GM12891 (cell line): ENCODE data around the gene PABPN1.

Source experiments
- DNase-seq: peaks from one replicate; pipeline ENCODE4 v3.0.0; 2011; ENCODE audit warnings: low spot score; ENCODE audit not compliant: insufficient read length
- FAIRE-seq: peaks from 2 replicates; lab custom pipeline; 2011; peaks lifted over from hg19 to GRCh38; lab: Jason Lieb, UNC
- PAX5 ChIP-seq: IDR thresholded peaks from 2 replicates; pipeline ENCODE4 v1.6.1; 2011; ENCODE audit warnings: low read length, moderate library complexity, mild to moderate bottlenecking; ENCODE audit not compliant: insufficient read depth, severe bottlenecking
- POLR2A ChIP-seq: IDR thresholded peaks from 2 replicates; pipeline ENCODE4 v1.6.1; 2011; ENCODE audit warnings: low read depth, low read length, control low read depth
- POLR2AphosphoS5 ChIP-seq: IDR thresholded peaks from 2 replicates; pipeline ENCODE4 v1.6.1; 2011; ENCODE audit warnings: low read depth, low read length, control low read depth
- POU2F2 ChIP-seq: IDR thresholded peaks from 2 replicates; pipeline ENCODE4 v1.6.1; 2011; ENCODE audit warnings: low read depth, mild to moderate bottlenecking, control low read depth, low read length, moderate library complexity
- SPI1 ChIP-seq: IDR thresholded peaks from 2 replicates; pipeline ENCODE4 v1.6.1; 2011; ENCODE audit warnings: low read depth, low read length, control low read depth
- TAF1 ChIP-seq: IDR thresholded peaks from 2 replicates; pipeline ENCODE4 v1.6.1; 2011; ENCODE audit warnings: low read depth, low read length, control low read depth

Gene PABPN1

DNA sequence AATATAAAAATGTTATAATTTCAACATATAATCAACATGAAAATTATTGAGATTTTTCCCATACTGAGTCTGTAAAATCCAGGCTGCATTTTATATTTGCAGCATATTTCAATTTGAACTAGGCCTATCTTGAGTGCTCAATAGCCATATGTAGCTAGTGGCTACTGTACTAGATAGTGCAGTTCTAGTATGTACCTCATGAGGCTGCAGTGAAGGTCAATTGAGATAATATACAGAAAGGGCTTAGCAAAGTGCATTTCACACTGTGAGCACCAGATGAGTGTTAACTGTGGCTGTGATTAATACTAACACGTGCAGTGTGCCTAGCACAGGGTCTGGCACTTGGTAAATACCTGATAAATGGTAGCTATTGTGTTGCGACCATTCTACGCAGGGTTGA lies 36.8 kb downstream of the PABPN1 start:
- no peak for FAIRE-seq

DNA sequence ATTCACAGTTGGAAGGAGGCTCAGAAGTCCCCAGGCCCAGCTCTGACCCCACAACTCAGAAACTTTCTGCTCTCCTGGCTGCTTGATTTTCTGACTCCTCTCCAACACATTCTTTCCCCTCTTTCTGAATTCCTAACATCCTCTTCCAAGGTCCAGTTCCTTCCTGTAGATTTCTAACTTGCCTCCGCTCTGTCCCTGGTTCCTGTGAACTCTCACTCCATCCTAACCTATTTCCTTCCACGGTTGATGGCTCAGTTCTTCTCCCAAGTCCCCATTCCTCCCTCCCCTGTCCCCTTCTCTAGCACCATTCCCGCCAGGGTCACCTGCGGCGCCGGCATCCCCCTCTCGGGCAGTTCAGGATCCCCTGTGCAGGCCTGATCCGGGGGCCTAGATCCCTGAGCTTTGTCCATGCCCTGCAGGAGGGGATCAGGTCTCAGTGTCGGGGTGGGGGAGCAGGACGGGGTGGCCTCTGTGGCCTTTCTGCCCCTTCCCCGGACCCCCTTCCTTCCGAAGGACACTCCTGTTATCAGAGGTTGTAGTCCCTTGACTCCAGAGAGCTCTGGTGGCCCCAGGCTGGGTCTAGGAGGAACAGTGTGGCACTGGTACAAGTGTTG lies 37.4 kb downstream of the PABPN1 start:
- DNase-seq (no peak), FAIRE-seq (no peak)
- TF ChIP-seq PAX5 = no peak
- no peak for TF ChIP-seq POU2F2
- TF ChIP-seq SPI1 = no peak

More for the DNA sequence above, 36.8 kb downstream of the PABPN1 start:
- TF ChIP-seq POLR2A = no peak
- TF ChIP-seq POLR2AphosphoS5 = no peak
- TF ChIP-seq TAF1 = no peak
- no peak for TF ChIP-seq PAX5
- no peak for TF ChIP-seq SPI1
- no peak for TF ChIP-seq POU2F2
- DNase-seq = no peak

DNA sequence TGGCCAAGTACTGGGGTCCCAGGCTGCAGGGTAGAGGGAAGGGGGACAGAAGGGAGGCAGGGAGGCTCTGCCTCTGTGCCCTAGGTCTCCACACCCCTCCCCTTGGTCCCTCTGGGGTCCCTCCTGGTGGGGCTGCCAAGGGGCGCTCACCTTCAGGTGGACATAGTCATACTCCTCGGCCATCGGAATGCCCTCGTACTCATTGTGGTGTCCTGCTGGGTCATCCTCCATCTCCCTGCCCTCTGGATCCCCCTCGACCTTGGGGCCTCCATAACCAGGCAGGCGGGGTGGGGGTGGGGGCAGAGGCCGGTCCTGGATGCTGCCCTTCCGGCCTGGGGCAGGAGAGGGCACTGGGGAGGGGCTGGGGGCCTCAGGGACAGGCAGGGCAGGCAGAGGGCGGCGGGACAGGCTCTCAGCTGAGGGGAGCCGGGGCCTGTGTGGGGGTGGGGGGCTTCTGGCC lies 37.9 kb downstream of the PABPN1 start:
- FAIRE-seq (no peak), DNase-seq (no peak)
- no peak for TF ChIP-seq SPI1
- TF ChIP-seq POLR2AphosphoS5 = no peak
- no peak for TF ChIP-seq POLR2A
- no peak for TF ChIP-seq POU2F2
- no peak for TF ChIP-seq TAF1
- TF ChIP-seq PAX5 = no peak

DNA sequence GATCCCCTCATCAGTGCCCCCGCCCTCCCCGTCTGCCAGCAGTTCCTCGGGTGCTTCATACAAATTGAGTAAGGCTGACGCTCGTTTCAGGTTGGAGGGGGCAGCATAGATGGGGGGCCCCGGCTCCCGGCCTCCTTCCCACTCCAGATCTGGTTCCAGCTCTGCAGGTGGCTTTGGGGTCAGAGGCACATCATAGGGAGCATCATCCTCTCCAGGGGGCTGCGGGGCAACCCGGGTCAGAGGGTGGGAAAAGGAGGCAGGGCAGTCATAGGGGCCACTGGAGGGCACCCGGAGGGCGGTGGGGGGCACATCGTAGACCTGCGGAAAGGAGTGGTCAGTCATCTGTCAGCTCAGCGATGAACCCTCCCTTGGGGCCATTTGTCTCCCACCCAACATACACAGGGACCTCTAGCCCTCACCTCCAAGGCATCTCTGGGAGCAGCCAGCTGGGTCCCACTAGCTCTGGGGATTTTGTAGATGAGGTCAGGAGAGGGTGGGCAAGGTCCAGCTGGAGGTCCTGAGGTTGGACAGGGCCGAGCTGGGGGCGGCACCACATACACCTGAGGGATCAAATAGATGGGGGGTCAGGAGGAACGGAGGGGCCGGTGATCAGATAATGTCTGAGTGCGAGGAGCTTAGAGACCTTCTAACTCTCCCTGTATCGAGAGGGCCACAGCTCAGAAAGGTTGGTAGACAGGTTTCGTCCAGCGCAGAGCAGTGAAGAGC lies 38.6 kb downstream of the PABPN1 start:
- FAIRE-seq = no peak
- DNase-seq = no peak
- no peak for TF ChIP-seq POU2F2

DNA sequence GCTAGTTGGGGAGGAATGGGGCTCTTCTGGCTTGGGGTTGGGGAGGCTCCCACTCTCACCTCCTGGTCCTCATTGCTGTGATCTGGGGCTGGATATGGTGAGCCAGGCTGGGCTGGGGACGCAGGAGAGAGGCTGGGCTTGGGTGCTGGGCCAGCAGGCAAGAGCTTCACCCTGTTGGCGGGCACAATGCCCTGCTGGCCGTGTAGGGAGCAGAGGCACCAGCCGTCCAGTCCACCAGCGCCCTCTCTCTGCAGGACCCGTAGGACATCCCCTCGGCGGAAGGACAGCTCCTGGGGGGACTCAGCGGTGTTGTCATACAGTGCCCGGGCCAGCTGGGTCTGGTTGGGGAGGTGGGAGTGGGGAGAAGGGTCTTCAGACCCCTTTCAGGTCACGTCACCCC lies 39.2 kb downstream of the PABPN1 start:
- DNase-seq (no peak), FAIRE-seq (no peak)
- TF ChIP-seq PAX5 (no peak), SPI1 (no peak), POU2F2 (no peak), POLR2A (no peak), POLR2AphosphoS5 (no peak), TAF1 (no peak)

DNA sequence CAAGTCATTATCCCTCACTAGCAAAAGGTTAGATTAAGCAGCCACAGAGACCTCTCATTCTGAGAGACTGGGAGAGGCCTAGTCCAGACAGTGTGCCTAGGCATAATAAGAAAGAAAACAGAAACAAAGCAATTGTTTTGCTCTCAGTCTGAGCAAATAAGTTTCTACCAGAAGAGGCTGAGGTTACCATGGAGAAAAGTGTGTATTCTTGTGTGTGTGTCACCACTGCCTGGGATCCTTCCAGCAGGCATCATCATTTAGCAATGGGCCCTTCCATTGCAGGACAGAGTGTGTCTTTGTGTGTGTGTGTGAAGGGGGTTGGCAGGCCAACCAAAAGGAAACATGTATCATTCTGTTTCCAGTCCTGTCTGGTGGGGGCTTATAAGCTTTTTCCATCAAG lies 40.1 kb downstream of the PABPN1 start:
- DNase-seq (no peak), FAIRE-seq (no peak)
- TF ChIP-seq TAF1 (no peak), POLR2AphosphoS5 (no peak)

DNA sequence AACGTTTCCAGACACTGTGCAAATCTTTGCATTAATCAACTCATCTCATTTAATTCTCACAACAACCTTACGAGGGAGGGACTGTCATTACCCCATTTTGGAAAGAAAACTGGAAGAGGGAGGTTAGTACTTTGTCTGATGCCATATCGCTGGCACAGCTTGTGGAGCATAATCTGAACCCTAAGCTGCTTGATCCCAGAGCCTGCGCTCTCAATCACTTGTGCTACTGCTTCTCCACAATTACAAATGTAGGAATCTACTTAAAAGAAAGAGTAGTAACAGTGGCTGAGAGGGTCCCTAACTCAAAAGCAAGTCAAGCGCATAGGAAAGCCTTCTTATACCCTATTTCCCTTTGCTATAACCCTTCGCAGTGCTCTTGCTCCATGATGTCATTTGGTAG lies 40.5 kb downstream of the PABPN1 start:
- DNase-seq = no peak
- TF ChIP-seq TAF1 (no peak), POLR2A (no peak), SPI1 (no peak), PAX5 (no peak)
- FAIRE-seq = no peak

DNA sequence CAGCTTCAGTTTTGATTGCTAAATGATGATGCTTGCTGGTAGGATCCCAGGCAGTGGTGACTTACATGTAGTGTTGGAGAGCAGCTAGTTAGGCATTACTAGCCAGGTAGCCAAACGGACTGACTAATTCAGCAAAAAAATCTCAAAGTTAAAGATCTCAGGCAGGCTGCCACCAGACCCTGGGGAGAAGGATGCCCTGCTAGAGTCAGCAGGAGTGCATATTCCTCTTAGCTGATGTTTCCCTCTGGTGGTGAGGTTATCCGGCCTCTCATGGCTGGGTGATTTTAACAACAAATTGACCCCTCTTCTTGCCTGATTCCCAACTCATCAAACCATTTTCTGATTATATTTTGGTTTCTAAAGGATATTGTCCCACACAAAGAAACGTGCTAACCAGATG lies 40.9 kb downstream of the PABPN1 start:
- no peak for FAIRE-seq
- DNase-seq = no peak

DNA sequence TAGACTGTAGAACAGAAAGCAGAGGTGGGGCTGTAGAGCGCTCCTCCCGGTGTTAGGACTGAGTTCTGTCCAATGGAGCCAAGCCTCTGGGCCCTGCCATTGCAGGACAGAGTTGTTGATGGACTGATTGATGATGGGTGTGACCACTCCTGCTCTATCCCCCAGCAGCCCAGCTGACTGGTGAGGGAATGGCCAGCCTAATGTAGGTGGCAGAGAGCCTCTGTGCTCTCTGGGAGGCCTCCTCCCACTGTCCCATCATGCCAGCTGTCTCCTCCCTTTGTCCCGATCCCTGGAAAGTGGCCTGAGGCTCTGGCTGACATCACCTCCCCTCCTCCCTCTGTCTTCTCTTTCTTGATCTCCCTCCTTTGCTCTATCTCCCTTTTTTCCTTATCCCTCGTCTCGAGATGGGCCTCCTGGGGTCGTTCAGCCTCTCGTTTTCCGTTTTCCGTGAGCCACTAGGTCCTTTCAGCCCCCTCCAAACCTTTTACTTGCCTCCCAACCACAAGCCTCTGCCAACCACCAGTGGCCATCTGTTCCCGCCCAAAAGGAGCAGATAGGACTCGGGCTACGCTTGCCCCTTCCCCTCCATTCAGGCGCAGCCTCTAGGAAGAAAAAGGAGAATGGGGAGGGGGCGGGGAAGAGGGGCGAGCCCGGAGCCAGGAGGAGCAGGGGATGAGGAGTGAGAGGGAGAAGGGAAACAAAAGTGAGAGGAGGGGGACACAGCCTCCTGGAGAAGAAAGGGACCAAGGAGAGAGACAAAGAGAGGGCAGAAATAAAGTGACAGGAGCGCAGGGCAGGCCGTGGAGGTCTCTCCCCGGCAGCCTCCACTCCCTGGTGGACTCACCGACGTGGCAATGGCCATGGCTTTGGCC lies 43.1 kb downstream of the PABPN1 start:
- no peak for TF ChIP-seq PAX5
- TF ChIP-seq POU2F2 = no peak
- no peak for TF ChIP-seq SPI1
- TF ChIP-seq POLR2A = no peak
- TF ChIP-seq TAF1 = no peak
- TF ChIP-seq POLR2AphosphoS5 = no peak
- no peak for FAIRE-seq
- DNase-seq = no peak

More for the DNA sequence above, 40.9 kb downstream of the PABPN1 start:
- TF ChIP-seq SPI1 = no peak
- no peak for TF ChIP-seq POLR2A
- TF ChIP-seq PAX5 = no peak
- no peak for TF ChIP-seq TAF1
- no peak for TF ChIP-seq POLR2AphosphoS5
- TF ChIP-seq POU2F2 = no peak

DNA sequence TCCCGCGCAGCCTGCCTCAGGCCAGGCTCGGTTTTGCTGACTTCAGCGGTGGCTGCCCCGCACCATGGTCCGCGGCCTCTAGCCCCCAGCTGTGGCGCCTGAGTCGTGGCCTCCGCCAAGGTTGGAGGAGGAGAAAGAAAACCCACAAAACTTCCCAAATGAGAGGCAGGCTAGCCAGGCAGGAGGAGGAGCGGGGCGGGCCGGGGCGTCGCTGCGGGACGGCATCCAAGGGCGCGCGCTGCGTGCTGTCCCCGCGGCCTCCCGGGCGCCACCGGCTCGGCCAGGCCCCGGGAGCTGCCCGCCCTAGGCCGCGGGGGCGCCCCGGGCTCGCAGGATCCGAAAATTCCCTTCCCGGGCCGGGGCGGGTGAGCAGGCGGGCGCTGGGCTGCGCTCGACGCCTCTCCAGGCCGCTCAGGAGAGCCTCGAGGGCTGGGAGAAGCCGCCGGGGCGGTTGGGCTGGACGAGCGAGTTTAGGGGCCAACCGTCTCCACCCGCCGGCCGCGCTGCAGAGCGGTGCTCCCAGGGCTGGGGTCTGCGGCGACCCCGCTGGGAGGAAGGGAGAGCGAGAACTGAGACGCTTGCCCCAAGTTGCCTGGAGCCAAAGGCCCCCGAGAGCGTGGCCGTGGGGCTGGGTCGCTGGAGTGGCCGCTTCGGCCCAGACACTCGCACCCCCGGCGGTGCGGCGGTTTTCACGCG lies 43.9 kb downstream of the PABPN1 start, which contains the start of gene EFS:
EFS (minus strand) TSS at position 137 of the 696 bp plus-strand sequence. CDS start 147 bp downstream, outside the sequence.
- FAIRE-seq (no peak), DNase-seq (no peak)

More for the DNA sequence above, 43.9 kb downstream of the PABPN1 start, which contains the start of gene EFS:
- TF ChIP-seq POLR2AphosphoS5 = no peak
- TF ChIP-seq PAX5 = no peak
- TF ChIP-seq TAF1 = no peak
- no peak for TF ChIP-seq SPI1
- TF ChIP-seq POLR2A = no peak
- no peak for TF ChIP-seq POU2F2
